Adrenal gland (tissue), 5 donors: Measurements from ENCODE around the gene KIFC3.

Experiments used
- POLR2A ChIP-seq, 2 donors: fragments of 450-650 bp; IDR thresholded peaks; one replicate each; pipeline ENCODE4 v1.6.1; 2017; ENCODE audit warnings: antibody characterized with exemption in 2 of 2, mild to moderate bottlenecking in 2 of 2, moderate library complexity in 1 of 2
- TF ChIP-seq, protein P1 (sequence below), 6 experiments: fragments of 450-650 bp in 4 of 6; fragments of 200-600 bp in 2 of 6; sonication (generic) in 1 of 6; IDR thresholded peaks; 1 replicate in 5 of 6; 2 replicates in 1 of 6; pipeline versions ENCODE4 v1.5.1 to v1.8.0; 2016 to 2021; ENCODE audit warnings: antibody characterized with exemption in 6 of 6, mild to moderate bottlenecking in 2 of 6, moderate library complexity in 1 of 6
- donor health status: DM: no; HTN: no; CAD: no.

DNA sequence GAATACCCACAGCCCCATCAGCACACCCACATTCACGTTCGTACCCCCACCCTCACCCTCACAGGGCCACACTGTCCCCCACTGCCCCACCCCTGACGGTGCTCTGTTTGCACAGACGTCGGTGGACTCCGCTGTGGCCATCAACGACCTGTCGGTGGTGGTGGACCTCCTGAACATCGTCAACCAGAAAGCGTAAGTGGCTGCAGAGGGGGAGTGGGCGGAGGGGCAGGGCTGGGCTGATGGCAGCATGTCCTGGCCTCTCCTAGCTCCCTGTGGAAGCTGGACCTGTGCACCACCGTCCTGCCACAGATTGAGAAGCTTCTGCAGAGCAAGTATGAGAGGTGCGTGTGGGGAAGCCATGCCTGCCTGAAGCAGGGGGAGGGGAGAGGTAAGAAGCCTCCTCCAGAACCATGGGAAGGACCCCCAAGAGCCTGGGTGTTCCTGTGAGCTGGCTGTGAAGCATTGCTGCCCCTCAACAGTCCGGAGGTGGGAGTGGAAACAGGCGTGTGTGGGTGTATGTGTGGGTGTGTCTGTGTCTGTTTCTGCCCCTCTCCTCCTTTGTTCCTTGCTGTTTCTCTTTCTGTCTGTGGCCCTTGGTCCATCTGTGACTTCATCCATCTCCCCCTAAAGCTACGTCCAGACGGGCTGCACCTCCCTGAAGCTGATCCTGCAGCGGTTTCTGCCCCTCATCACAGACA lies 46.4 kb downstream of the KIFC3 start:
- no peak for TF ChIP-seq POLR2A (IDR thresholded peaks at IDR 0.05)
- TF ChIP-seq, protein P1, sequence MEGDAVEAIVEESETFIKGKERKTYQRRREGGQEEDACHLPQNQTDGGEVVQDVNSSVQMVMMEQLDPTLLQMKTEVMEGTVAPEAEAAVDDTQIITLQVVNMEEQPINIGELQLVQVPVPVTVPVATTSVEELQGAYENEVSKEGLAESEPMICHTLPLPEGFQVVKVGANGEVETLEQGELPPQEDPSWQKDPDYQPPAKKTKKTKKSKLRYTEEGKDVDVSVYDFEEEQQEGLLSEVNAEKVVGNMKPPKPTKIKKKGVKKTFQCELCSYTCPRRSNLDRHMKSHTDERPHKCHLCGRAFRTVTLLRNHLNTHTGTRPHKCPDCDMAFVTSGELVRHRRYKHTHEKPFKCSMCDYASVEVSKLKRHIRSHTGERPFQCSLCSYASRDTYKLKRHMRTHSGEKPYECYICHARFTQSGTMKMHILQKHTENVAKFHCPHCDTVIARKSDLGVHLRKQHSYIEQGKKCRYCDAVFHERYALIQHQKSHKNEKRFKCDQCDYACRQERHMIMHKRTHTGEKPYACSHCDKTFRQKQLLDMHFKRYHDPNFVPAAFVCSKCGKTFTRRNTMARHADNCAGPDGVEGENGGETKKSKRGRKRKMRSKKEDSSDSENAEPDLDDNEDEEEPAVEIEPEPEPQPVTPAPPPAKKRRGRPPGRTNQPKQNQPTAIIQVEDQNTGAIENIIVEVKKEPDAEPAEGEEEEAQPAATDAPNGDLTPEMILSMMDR (IDR thresholded peaks at IDR 0.05): no peak
